ENCODE results near the gene NTN1. TPM values are rescaled to one million over a fixed set of nuclear protein-coding genes. Genes with fewer than 3 reads are reported as not detected.

NTN1 gene
- total RNA-seq, 3 donors from 2014 or later (not counting 1 experiment from before 2014, with no cell fraction given): 0.12 to 0.15 (median 0.14) TPM

DNA sequence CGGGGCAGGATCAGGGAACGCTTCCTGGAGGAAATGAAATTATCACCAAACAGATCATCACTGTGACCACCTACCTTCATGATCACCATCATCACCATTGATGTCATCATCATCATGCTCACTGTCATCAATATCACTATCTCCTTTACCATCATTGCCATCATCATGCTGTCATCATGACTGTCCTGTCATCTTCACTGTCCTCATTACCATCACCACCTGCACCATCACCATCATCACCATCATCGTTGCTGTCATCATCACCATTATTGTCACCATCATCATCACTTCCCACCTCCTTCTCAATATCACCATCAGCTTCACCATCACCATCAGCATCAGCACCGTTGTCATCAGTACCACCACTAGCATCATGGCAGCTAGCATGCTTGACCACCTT is 65.3 kb downstream of the NTN1 start:
- no peaks in the 10 kb centered on the region for H3K36me3 ChIP-seq (ENCODE audit: control insufficient read depth, insufficient read depth, low read length)
- no peaks in the 10 kb centered on the region for H3K27me3 ChIP-seq (ENCODE audit: control insufficient read depth, insufficient read depth, low read length)
- H3K9me3 Mint-ChIP-seq: no peaks in the 10 kb centered on the region
- H3K4me1 ChIP-seq (ENCODE audit: control insufficient read depth, insufficient read depth, low read length): no peaks in the 10 kb centered on the region
- H3K27ac Mint-ChIP-seq: no peak overlapping the region
- no peaks in the 10 kb centered on the region for H3K9me3 ChIP-seq (ENCODE audit: control insufficient read depth, insufficient read depth, low read length)
- peaks cover 0 to under 1% of the 10 kb centered on the region in 2 donors for H3K4me1 Mint-ChIP-seq
- TF ChIP-seq, protein P1, sequence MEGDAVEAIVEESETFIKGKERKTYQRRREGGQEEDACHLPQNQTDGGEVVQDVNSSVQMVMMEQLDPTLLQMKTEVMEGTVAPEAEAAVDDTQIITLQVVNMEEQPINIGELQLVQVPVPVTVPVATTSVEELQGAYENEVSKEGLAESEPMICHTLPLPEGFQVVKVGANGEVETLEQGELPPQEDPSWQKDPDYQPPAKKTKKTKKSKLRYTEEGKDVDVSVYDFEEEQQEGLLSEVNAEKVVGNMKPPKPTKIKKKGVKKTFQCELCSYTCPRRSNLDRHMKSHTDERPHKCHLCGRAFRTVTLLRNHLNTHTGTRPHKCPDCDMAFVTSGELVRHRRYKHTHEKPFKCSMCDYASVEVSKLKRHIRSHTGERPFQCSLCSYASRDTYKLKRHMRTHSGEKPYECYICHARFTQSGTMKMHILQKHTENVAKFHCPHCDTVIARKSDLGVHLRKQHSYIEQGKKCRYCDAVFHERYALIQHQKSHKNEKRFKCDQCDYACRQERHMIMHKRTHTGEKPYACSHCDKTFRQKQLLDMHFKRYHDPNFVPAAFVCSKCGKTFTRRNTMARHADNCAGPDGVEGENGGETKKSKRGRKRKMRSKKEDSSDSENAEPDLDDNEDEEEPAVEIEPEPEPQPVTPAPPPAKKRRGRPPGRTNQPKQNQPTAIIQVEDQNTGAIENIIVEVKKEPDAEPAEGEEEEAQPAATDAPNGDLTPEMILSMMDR (IDR thresholded peaks at IDR 0.05): no peak
- WGBS (ENCODE audit: insufficient coverage): 91% methylated on average over 4 of the region's 4 CpGs
- ATAC-seq (no peak), DNase-seq (no peak)
- H3K4me3 Mint-ChIP-seq: no peak overlapping the region
- no peak overlapping the region for H3K27ac ChIP-seq (ENCODE audit: low read length)
- H3K4me3 ChIP-seq (ENCODE audit: low read length): no peak overlapping the region
- intact Hi-C loops (cut with micrococcal nuclease): no loop called here
- H3K36me3 Mint-ChIP-seq: no peaks in the 10 kb centered on the region
- peaks cover 0 to 4% of the 10 kb centered on the region in 2 donors for H3K27me3 Mint-ChIP-seq (ENCODE audit: low read depth in 2 of 2)

DNA sequence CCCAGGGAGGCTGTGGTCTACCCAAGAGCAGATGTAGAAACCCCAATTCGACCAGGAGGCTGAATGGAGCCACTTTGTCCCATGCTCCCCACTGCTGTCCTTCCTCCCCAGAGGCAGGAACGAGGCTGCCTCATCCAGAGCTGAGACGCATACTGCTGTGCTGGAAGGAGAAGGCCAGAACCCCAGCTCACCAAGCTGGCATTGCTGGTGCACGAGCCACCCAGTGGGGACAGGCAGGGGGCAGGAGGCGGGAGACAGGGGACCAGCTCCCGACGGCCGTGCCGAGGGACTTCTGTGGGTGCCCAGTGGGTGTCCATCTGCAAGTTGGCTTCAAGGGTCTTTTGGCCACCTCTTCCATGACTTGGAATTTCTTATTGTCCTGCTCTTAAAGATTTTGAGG is 66.6 kb downstream of the NTN1 start:
- Mint-ChIP-seq H3K27me3 (ENCODE audit: low read depth in 2 of 2) (peaks cover 0 to 4% of the 10 kb centered on the region in 2 donors), H3K4me1 (no peaks in the 10 kb centered on the region), H3K36me3 (no peaks in the 10 kb centered on the region), H3K9me3 (no peaks in the 10 kb centered on the region), H3K4me3 (no peak overlapping the region), H3K27ac (no peak overlapping the region)
- H3K9me3 ChIP-seq (ENCODE audit: control insufficient read depth, insufficient read depth, low read length): no peaks in the 10 kb centered on the region
- no peak overlapping the region for H3K27ac ChIP-seq (ENCODE audit: low read length)
- DNase-seq (no peak), ATAC-seq (no peak)
- WGBS (ENCODE audit: insufficient coverage): 79% methylated on average over 9 of the region's 9 CpGs
- no peaks in the 10 kb centered on the region for H3K4me1 ChIP-seq (ENCODE audit: control insufficient read depth, insufficient read depth, low read length)
- no peaks in the 10 kb centered on the region for H3K36me3 ChIP-seq (ENCODE audit: control insufficient read depth, insufficient read depth, low read length)
- H3K4me3 ChIP-seq (ENCODE audit: low read length): no peak overlapping the region
- intact Hi-C loops (cut with micrococcal nuclease): no loop called here
- no peaks in the 10 kb centered on the region for H3K27me3 ChIP-seq (ENCODE audit: control insufficient read depth, insufficient read depth, low read length)
- TF ChIP-seq, protein P1 (IDR thresholded peaks at IDR 0.05): no peak

DNA sequence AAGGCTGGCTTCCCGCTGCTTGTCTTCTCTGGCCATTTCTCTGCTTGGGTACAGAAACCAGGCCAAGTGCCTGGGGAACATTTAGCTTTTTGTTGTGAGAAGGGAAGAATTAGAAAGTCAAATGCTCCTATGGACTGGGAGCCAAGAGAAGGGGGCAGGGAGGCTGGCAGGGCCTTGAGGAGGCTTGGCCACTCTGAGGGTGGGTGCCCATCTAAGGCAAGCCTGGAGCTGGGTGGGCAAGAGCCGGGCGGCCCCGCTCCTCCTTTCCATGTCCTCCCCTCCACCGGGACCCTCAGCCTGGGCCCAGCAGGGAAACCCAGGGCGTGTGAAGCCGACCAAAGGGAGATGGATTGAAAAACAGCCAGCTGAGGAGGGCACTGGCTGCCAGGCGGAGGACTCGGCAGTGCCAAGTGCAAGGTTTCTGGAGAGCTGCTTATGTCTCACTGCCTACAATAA is 69.4 kb downstream of the NTN1 start:
- Histone ChIP-seq H3K27me3 (ENCODE audit: control insufficient read depth, insufficient read depth, low read length) (no peaks in the 10 kb centered on the region), H3K4me1 (ENCODE audit: control insufficient read depth, insufficient read depth, low read length) (no peaks in the 10 kb centered on the region), H3K36me3 (ENCODE audit: control insufficient read depth, insufficient read depth, low read length) (no peaks in the 10 kb centered on the region), H3K4me3 (ENCODE audit: low read length) (no peak overlapping the region), H3K27ac (ENCODE audit: low read length) (no peak overlapping the region), H3K9me3 (ENCODE audit: control insufficient read depth, insufficient read depth, low read length) (no peaks in the 10 kb centered on the region)
- TF ChIP-seq, protein P1 (IDR thresholded peaks at IDR 0.05): no peak
- no peak for DNase-seq
- WGBS (ENCODE audit: insufficient coverage): 80% methylated on average over 9 of the region's 9 CpGs
- H3K4me1 Mint-ChIP-seq: no peaks in the 10 kb centered on the region
- H3K27ac Mint-ChIP-seq: no peak overlapping the region
- H3K9me3 Mint-ChIP-seq: no peaks in the 10 kb centered on the region
- no peak for ATAC-seq
- intact Hi-C loops (cut with micrococcal nuclease): no loop called here
- no peaks in the 10 kb centered on the region for H3K36me3 Mint-ChIP-seq
- no peak overlapping the region for H3K4me3 Mint-ChIP-seq
- H3K27me3 Mint-ChIP-seq (ENCODE audit: low read depth in 2 of 2): peaks cover 0 to 4% of the 10 kb centered on the region in 2 donors

DNA sequence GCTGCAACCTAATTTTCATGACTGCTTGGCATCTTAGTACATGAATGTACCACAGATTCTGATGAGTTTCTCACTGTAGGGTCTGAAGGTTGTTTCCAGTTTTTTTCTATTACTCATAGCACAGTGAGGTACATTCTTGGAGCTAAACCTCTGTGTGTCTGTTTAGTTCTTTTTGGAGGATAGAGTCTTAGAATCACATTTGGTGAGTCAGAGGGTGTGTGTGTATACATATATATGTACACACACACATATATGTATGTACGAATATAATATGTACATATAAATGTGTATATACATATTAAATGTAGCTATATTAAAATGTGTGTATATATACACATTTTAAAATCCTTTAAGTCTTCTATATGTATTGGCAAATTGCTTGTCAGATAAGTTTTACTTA is 72.9 kb downstream of the NTN1 start:
- WGBS (ENCODE audit: insufficient coverage): no CpG with 5 or more reads among the region's 1 CpG
- Mint-ChIP-seq H3K27ac (no peak overlapping the region), H3K4me3 (no peak overlapping the region), H3K4me1 (no peaks in the 10 kb centered on the region), H3K36me3 (no peaks in the 10 kb centered on the region), H3K27me3 (ENCODE audit: low read depth in 2 of 2) (peaks cover 4 to 19% of the 10 kb centered on the region in 2 donors), H3K9me3 (no peaks in the 10 kb centered on the region)
- TF ChIP-seq, protein P1 (IDR thresholded peaks at IDR 0.05): no peak
- intact Hi-C loops (cut with micrococcal nuclease): no loop called here
- Histone ChIP-seq H3K9me3 (ENCODE audit: control insufficient read depth, insufficient read depth, low read length) (no peaks in the 10 kb centered on the region), H3K4me1 (ENCODE audit: control insufficient read depth, insufficient read depth, low read length) (no peaks in the 10 kb centered on the region), H3K27ac (ENCODE audit: low read length) (no peak overlapping the region), H3K4me3 (ENCODE audit: low read length) (no peak overlapping the region), H3K36me3 (ENCODE audit: control insufficient read depth, insufficient read depth, low read length) (no peaks in the 10 kb centered on the region), H3K27me3 (ENCODE audit: control insufficient read depth, insufficient read depth, low read length) (no peaks in the 10 kb centered on the region)
- no peak for DNase-seq
- no peak for ATAC-seq

Measured in natural killer cell (primary cell).